Mucosa of rectum (tissue), 2 donors: ENCODE measurements around the gene CAMKK1.

ENCODE experiments used
- H3K27ac ChIP-seq, 2 donors: one replicate each; pipeline ENCODE4 v1.7.0; 2013; ENCODE audit warnings: inconsistent platforms in 2 of 2, low read depth in 2 of 2, low read length in 2 of 2
- H3K27me3 ChIP-seq, 2 donors: one replicate each; pipeline ENCODE4 v1.7.0; 2013; ENCODE audit warnings: low read length in 2 of 2; ENCODE audit not compliant: control insufficient read depth in 2 of 2, insufficient read depth in 2 of 2
- H3K36me3 ChIP-seq, 2 donors: one replicate each; pipeline ENCODE4 v1.7.0; 2013; ENCODE audit warnings: low read length in 2 of 2; ENCODE audit not compliant: control insufficient read depth in 2 of 2, insufficient read depth in 2 of 2
- H3K4me1 ChIP-seq, 2 donors: one replicate each; pipeline ENCODE4 v1.7.0; 2013; ENCODE audit warnings: low read length in 2 of 2, mild to moderate bottlenecking in 1 of 2; ENCODE audit not compliant: control insufficient read depth in 2 of 2, insufficient read depth in 2 of 2
- H3K4me3 ChIP-seq, 2 donors: one replicate each; pipeline ENCODE4 v1.7.0; 2013; ENCODE audit warnings: low read length in 2 of 2
- H3K9ac ChIP-seq, 2 donors: one replicate each; pipeline ENCODE4 v1.7.0; 2013; ENCODE audit warnings: low read length in 2 of 2, low read depth in 1 of 2, mild to moderate bottlenecking in 1 of 2
- H3K9me3 ChIP-seq, 2 donors: one replicate each; pipeline ENCODE4 v1.7.0; 2013; ENCODE audit warnings: low read length in 2 of 2; ENCODE audit not compliant: control insufficient read depth in 2 of 2
- donor health status: healthy.
- donor health status: Normal muscosa, but diverticular disease.

Gene CAMKK1

GRCh38 chr17:3817851-3818605 lies 74.8 kb downstream of the CAMKK1 start:
- Histone ChIP-seq H3K4me3 (no peak overlapping the region), H3K9ac (no peak overlapping the region), H3K9me3 (no peaks in the 10 kb centered on the region), H3K4me1 (no peaks in the 10 kb centered on the region), H3K27ac (no peak overlapping the region), H3K36me3 (peaks cover 57 to 79% of the 10 kb centered on the region in 2 donors), H3K27me3 (no peaks in the 10 kb centered on the region)

- no peak overlapping the region for H3K4me3 ChIP-seq
- no peak overlapping the region for H3K9ac ChIP-seq
- no peaks in the 10 kb centered on the region for H3K27me3 ChIP-seq
- H3K27ac ChIP-seq = no peak overlapping the region
- peaks cover 55 to 81% of the 10 kb centered on the region in 2 donors for H3K36me3 ChIP-seq
- no peaks in the 10 kb centered on the region for H3K9me3 ChIP-seq
- H3K4me1 ChIP-seq = no peaks in the 10 kb centered on the region
Measured at GRCh38 chr17:3815925-3816324, 76.9 kb downstream of the CAMKK1 start.

DNA sequence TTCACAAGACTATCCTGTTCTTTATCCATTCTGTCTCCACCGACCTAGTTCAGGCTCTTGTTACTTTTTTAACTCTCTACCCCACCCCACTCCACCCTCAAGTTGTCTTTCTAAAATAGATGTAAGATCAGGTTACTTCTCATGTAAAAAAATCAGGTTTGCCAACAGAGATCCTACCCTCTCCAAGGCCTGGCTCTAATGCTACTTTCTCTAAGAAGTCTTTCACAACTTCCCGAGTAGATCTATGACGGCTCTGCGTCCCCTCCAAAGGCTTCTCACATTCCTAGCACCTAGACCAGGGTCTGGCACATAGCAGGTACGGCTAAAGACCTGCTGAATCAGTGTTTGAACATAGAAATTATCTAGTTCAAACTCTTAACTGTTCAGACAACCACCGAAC lies 77.7 kb downstream of the CAMKK1 start:
- H3K27ac ChIP-seq = no peak overlapping the region
- H3K9ac ChIP-seq = no peak overlapping the region
- no peaks in the 10 kb centered on the region for H3K9me3 ChIP-seq
- no peaks in the 10 kb centered on the region for H3K4me1 ChIP-seq
- H3K27me3 ChIP-seq = no peaks in the 10 kb centered on the region
- peaks cover 62 to 81% of the 10 kb centered on the region in 2 donors for H3K36me3 ChIP-seq
- H3K4me3 ChIP-seq = no peak overlapping the region

- no peaks in the 10 kb centered on the region for H3K27me3 ChIP-seq
- no peak overlapping the region for H3K9ac ChIP-seq
- H3K9me3 ChIP-seq = no peaks in the 10 kb centered on the region
- H3K27ac ChIP-seq = no peak overlapping the region
- H3K36me3 ChIP-seq = peaks cover 66 to 77% of the 10 kb centered on the region in 2 donors
- H3K4me3 ChIP-seq = no peak overlapping the region
- H3K4me1 ChIP-seq = no peaks in the 10 kb centered on the region
Measured at GRCh38 chr17:3814361-3814760, 78.5 kb downstream of the CAMKK1 start.

GRCh38 chr17:3813171-3813570 lies 79.7 kb downstream of the CAMKK1 start:
- Histone ChIP-seq H3K27ac (no peak overlapping the region), H3K9me3 (no peaks in the 10 kb centered on the region), H3K27me3 (no peaks in the 10 kb centered on the region), H3K9ac (no peak overlapping the region), H3K4me3 (no peak overlapping the region), H3K4me1 (no peaks in the 10 kb centered on the region), H3K36me3 (peaks cover 62 to 71% of the 10 kb centered on the region in 2 donors)

DNA sequence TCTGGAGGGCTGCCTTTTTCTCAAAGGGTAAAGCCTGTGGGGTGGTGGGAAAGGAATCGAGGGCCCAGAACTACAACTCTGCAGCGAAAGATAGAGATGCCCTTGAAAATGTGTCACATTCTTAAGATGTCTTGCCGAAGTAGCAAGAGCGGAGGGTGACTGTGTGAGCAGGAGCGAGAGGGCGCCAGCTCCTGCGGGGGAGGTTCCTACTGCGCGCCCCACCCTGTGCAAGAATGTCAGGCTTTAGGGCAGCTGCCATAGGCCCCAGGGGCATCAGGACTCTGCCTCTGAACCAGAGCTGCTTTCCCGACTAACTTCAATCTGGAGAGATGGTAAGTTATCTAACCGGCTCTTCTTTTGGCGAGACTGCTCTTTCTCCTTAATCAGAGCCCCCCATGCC lies 80.1 kb downstream of the CAMKK1 start:
- no peaks in the 10 kb centered on the region for H3K4me1 ChIP-seq
- H3K36me3 ChIP-seq = peaks cover 65 to 73% of the 10 kb centered on the region in 2 donors
- H3K27me3 ChIP-seq = no peaks in the 10 kb centered on the region
- H3K9ac ChIP-seq = no peak overlapping the region
- H3K27ac ChIP-seq = no peak overlapping the region
- H3K4me3 ChIP-seq = no peak overlapping the region
- H3K9me3 ChIP-seq = no peaks in the 10 kb centered on the region

DNA sequence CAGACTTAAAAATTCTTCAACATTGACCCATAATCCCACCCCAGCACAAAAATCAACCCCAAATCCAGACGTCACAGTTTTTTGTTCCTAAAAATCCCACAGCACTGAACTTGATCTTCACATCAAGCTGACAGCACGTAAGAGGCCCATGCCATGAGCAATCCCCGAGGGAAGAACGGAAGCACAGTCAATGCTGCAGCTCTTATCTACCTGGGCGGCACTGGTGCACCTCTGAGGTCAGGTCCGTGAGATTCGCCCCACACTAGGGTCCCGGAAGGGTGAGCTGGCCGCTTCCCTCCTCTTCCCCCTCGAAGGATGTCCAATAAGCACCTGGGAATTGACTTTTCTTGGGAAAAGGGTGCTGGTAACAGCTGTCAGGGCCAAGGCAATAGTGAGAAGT lies 80.6 kb downstream of the CAMKK1 start:
- no peak overlapping the region for H3K4me3 ChIP-seq
- H3K27ac ChIP-seq = no peak overlapping the region
- H3K9ac ChIP-seq = no peak overlapping the region
- no peaks in the 10 kb centered on the region for H3K4me1 ChIP-seq
- H3K27me3 ChIP-seq = no peaks in the 10 kb centered on the region
- no peaks in the 10 kb centered on the region for H3K9me3 ChIP-seq
- H3K36me3 ChIP-seq = peaks cover 69 to 78% of the 10 kb centered on the region in 2 donors
